Measurements from ENCODE around the gene DNAJC5.
"Not testable (repeated sequence)": the region's sequence is repeated elsewhere in the genome, so short reads cannot be mapped to it uniquely, and the experiment has no call there.

DNAJC5 gene

GRCh38 chr20:63915471-63915870, 20.5 kb downstream of the DNAJC5 start:
- DNase-seq = no peak

DNA sequence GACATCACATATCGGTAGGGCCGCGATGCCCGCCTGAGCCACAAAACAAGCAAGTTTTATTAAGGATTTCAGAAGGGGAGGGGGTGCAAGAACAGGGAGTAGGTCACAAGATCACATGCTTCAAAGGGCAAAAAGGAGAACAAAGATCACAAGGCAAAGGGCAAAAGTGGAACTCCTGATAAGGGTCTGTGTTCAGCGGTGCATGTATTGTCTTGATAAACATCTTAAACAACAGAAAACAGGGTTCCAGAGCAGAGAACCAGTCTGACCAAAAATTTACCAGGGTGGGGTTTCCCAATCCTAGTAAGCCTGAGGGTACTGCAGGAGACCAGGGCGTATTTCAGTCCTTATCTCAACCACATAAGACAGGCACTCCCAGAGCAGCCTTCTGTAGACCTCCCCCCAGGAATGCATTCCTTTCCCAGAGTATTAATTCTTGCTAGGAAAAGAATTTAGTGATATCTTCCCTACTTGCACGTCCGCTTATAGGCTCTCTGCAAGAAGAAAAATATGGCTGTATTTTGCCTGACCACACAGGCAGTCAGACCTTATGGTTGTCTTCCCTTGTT, 21.5 kb downstream of the DNAJC5 start:
- DNase-seq = not testable (repeated sequence)

- DNase-seq = no peak
Observed at GRCh38 chr20:63917811-63918210, 22.9 kb downstream of the DNAJC5 start.

DNA sequence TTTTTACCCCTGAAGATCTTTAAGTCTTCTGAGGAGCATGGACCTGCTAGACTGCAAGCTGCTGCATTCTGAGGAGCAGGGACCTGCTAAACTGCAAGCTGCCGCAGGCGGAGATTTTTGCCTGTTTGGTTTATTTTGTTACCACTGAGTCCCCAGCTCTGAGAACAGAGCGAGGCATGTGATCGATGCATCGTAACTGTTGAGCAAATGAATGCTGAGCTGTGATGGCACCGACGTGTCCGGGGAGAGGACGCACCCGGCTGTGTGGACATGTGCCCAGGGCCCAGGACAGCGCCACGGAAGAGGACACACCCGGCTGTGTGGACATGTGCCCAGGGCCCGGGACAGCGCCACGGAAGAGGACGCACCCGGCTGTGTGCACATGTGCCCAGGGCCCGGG, 24.2 kb downstream of the DNAJC5 start:
- DNase-seq = no peak

DNA sequence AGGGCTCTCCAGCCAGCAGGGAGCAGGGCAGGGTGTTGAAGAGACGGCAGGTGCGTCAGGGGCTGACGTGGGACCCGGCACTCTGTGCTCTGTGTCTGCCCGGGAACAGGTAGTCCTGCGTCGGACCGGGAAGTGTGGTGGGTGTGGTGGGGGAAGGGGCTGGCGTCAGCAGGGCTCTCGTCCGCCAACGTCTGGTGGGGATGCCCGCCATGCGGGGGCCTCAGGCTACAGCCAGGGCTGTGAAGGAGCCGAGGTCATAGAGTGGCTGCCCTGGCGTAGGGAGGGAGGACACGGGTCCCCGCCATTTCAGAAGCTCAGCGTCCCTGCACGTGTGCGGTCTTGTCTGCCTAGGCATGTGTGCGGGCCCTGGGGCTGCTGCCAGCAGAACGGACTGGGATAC, 25.3 kb downstream of the DNAJC5 start:
- no peak for DNase-seq

GRCh38 chr20:63923651-63924050, 28.7 kb downstream of the DNAJC5 start:
- no peak for DNase-seq

GRCh38 chr20:63924241-63924640, 29.3 kb downstream of the DNAJC5 start:
- DNase-seq = no peak

- DNase-seq = no peak
Observed at GRCh38 chr20:63926298-63926697, 31.4 kb downstream of the DNAJC5 start.

GRCh38 chr20:63929071-63929470, 34.1 kb downstream of the DNAJC5 start:
- DNase-seq = no peak

DNA sequence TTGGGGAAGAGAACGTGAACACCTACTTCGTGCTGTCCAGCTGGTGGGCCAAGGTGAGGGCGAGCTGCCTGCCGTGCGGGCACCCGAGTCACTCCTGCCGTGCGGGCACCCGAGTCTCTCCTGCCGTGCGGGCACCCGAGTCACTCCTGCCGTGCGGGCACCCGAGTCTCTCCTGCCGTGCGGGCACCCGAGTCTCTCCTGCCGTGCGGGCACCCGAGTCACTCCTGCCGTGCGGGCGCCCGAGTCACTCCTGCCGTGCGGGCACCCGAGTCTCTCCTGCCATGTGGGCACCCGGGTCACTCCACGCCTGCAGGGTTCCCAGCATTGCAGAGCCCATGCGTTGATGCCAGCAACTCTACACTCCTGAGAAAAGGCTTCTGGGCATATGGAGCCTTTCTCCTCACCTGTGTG, 34.6 kb downstream of the DNAJC5 start:
- DNase-seq = not testable (repeated sequence)

GRCh38 chr20:63930971-63931553, 36.1 kb downstream of the DNAJC5 start:
- no peak for DNase-seq

DNA sequence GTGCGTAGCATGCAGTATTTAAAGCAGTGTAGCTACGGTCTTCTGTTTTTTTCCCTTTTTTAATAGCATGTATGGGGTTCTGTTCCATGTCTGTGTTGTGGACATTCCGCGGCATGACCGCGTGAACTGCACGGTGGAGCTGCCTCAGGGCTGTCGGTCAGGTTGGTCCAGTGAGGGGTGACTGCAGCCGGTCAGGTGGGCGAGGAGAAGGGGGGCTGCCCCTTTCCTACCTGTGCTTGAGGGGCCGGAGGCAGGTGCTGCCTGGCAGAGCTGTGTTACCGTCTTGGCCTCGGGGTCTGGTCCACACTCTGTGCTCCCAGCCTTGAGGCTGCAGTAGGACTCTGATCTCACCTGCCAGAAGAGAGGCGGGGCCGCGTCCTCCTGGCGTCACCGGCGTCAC, 36.8 kb downstream of the DNAJC5 start:
- no peak for DNase-seq

DNA sequence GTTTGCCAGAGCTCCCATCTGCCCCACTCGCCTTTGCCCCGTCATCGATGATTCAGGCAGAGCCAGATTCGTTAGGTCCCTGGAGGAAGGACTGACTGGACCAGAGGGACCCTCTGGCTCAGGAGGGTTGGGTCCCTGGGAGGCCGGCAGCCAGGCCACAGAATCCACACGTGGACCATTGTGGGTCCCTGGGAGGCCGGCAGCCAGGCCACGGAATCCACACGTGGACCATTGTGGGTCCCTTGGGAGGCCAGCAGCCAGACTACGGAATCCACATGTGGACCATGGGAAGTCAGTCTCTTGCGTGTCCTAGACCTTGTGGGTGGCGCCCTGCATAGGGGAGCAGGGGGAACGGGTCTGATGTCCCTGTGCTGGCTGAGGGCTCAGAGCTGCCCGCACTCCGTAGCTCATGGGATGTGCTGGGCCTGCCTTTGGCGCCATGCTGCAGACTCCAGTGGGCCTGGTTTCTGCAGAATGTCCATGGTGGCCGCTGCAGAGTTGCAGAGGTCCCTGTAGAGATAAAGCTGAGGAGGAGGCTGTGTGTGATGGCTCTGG, 37.8 kb downstream of the DNAJC5 start:
- DNase-seq = no peak

DNA sequence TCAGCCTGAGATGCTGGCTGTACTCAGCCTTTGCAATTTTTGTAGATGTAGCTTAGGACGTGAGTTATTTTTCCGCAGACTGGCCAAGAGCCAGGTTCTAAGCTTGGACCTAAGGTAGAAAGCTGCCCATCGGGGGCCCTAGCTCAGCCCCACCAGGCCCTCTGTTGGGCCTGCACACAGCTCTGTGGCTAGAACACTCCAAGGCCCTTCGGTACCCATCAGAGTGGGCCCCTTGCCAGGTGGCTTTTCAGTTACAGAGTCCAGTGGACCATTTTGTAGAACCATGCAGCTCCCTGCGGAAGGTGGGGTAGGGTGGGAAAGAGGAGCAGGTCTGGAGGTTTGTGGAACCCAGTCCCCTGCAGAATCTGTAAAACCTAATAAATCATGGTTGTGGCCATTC, 38.7 kb downstream of the DNAJC5 start:
- no peak for DNase-seq

- DNase-seq = no peak
Observed at GRCh38 chr20:63934271-63935068, 39.5 kb downstream of the DNAJC5 start.

- DNase-seq = no peak
Observed at GRCh38 chr20:63935447-63935846, 40.5 kb downstream of the DNAJC5 start.

- no peak for DNase-seq
Observed at GRCh38 chr20:63937596-63937995, 42.7 kb downstream of the DNAJC5 start.

DNA sequence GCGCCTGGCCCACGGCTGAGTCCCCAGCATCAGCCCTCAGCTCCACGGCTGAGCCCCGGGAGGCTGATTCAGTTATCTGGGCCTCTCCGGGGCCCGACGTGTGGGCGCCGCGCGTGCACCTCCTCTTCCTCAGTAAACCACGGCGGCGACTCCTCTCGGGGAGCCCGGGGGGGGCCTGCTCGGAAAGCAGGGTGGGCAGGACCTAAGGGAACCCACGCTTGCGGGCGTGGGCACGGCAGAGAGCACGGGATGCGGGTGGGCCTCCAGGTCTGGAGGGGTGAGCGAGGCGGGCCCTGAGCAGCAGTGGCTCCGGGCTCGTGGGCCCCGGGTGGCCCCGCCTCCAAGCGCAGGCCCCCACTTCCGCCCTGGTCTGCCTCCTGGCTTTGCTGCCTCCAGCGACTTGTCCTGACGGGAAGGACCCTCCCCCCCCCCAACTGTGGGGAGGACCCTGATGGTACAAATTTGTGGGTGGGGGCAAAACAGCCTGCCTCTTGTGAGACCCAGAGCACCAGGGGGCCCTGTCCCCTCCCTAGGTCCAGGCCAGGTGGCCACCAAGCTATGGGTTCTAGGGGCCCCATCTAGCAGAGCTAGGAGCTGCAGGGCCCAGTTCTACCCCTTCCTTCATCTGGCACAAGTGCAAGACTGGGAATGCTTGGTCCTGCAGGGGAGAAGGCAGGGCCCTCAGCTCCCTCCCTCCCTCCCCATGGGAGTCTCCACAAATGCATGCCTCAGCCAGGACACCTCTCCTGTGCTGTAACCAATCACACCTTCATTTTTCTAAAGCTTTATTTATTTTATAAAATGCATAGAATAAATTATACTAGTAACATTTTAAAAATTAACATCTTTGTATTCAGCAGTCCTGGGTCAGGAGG, 44.4 kb downstream of the DNAJC5 start:
- no peak for DNase-seq

- no peak for DNase-seq
Observed at GRCh38 chr20:63940071-63940471, 45.1 kb downstream of the DNAJC5 start.

GRCh38 chr20:63940472-63941266, 45.7 kb downstream of the DNAJC5 start:
- no peak for DNase-seq

DNA sequence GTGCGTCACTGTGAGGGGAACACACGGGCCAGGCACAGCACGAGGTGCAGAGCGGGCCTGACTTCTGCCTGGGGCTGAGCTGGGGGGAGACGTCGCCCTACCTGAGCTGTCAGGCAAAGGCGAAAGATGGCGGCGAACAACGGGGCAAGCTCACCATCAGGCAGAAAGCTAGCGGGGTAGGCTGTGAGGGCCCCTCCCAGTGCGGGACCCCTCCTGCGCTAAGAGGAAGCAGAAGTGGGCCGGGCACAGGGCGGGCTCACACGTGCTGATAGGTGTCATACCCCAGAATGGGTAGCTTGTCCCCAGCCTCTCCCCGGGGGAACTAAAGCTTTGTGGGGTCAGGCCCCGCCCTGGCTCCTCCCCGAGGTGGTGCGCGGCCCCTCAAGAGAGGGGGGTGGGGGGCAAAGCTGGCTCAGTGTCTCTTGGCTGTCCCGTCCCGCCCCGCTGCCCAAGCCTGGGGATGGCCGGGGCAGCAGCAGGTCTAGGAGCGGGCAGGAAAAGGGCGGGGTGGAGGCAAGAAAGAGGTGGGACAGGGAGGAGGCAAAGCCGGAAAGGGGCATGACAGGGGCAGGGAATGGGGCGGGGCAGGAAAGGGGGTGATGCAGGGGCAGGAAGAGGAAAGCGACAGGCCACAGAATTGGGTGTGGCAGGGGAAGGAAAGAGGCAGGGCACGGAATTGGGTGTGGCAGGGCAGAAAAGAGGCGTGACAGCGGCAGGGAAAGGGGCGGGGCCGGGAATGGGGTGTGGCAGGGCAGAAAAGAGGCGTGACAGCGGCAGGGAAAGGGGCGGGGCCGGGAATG, 46.6 kb downstream of the DNAJC5 start:
- DNase-seq = no peak

All from NCI-H1092 treated with DMSO at 0.1 percent for 48 hours (cell line).